GM12872 (cell line): ENCODE measurements around the gene ARHGAP26.

Experiments used
- TF ChIP-seq, protein P1 (sequence below): IDR thresholded peaks from 3 replicates; pipeline ENCODE4 v1.5.1; 2011; ENCODE audit warnings: low read depth, mild to moderate bottlenecking, low read length, moderate library complexity; ENCODE audit not compliant: insufficient read depth

ARHGAP26 gene

GRCh38 chr5:143019614-143020515 is 249.7 kb downstream of the ARHGAP26 start:
- TF ChIP-seq, protein P1, sequence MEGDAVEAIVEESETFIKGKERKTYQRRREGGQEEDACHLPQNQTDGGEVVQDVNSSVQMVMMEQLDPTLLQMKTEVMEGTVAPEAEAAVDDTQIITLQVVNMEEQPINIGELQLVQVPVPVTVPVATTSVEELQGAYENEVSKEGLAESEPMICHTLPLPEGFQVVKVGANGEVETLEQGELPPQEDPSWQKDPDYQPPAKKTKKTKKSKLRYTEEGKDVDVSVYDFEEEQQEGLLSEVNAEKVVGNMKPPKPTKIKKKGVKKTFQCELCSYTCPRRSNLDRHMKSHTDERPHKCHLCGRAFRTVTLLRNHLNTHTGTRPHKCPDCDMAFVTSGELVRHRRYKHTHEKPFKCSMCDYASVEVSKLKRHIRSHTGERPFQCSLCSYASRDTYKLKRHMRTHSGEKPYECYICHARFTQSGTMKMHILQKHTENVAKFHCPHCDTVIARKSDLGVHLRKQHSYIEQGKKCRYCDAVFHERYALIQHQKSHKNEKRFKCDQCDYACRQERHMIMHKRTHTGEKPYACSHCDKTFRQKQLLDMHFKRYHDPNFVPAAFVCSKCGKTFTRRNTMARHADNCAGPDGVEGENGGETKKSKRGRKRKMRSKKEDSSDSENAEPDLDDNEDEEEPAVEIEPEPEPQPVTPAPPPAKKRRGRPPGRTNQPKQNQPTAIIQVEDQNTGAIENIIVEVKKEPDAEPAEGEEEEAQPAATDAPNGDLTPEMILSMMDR = no peak

- TF ChIP-seq, protein P1 = no peak
These were observed 251.4 kb downstream of the ARHGAP26 start for GRCh38 chr5:143021595-143021994.

GRCh38 chr5:143023411-143024096 is 253.4 kb downstream of the ARHGAP26 start:
- TF ChIP-seq, protein P1 = no peak

GRCh38 chr5:143024228-143024920 is 254.2 kb downstream of the ARHGAP26 start:
- TF ChIP-seq, protein P1 = no peak

DNA sequence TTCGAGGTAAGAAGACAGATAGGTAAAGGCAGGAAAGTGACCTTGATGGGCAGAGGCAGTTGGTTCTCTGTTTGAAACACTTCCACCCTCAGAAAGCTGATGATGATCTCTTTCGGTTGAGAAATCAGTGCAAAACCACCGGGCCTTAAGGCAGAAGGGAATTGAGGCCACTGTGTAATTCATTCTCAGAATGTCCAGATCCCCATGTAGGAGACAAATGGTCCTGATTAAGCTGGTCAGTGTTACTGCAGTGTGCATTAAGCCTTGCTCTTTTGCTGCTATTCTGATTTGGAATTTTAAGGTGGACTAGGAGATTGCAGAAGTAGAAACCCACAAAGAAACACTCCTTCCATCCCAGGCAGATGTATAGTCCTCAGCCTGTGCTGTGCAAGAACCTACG is 255.2 kb downstream of the ARHGAP26 start:
- TF ChIP-seq, protein P1 = no peak

DNA sequence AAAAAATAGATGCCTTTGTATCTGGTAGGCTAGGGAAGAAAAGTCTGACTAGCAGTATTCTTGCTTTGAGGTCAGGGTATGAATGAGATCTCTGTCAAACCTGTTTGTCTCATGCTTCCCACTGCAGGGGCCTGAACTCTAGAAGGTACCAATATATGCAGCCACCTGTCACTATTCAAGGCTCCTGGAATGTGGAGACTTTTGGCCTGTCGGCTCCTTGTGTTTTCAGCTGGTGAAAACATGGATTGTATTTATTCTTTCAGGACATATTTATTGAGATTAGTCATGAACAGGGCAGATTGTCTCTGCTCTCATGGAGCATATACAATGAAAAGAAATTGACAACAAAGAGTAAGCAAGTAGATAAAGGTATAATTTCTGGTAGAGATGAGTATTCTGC is 255.8 kb downstream of the ARHGAP26 start:
- TF ChIP-seq, protein P1 = no peak

GRCh38 chr5:143026380-143026779 is 256.2 kb downstream of the ARHGAP26 start:
- TF ChIP-seq, protein P1 = no peak
